DOHH2 (cell line): ENCODE data around the gene RNF11.

ENCODE experiments used
- EZH2phosphoT487 ChIP-seq: fragments of 200-600 bp; sonication (generic); IDR thresholded peaks from 2 replicates; pipeline ENCODE4 v1.6.1; 2017; ENCODE audit warnings: borderline replicate concordance, mild to moderate bottlenecking, antibody characterized with exemption, low read length, moderate library complexity, mixed read lengths
- TF ChIP-seq, protein P1 (sequence below): fragments of 200-600 bp; sonication (generic); IDR thresholded peaks from one replicate; pipeline ENCODE4 v1.5.1; 2014; ENCODE audit warnings: antibody characterized with exemption, mild to moderate bottlenecking, low read depth, low read length; ENCODE audit not compliant: poor library complexity, severe bottlenecking

DNA sequence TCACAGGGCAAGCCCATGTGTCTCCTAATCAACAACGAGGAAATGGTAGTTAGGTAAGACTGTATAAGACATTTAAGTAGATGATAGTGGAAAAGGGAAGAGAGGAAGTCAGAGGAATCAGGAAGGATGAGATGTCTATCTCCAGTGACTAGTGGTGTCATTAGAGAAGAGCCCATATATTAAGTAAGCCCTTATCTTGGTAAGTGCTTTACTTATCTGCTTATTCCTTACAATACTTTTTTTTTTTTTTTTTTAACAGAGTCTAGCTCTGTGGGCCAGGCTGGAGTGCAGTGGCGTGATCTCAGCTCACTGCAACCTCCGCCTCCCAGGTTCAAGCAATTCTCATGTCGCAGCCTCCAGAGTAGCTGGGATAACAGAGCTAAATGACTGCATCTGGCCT, 29.5 kb downstream of the RNF11 start:
- TF ChIP-seq, protein P1, sequence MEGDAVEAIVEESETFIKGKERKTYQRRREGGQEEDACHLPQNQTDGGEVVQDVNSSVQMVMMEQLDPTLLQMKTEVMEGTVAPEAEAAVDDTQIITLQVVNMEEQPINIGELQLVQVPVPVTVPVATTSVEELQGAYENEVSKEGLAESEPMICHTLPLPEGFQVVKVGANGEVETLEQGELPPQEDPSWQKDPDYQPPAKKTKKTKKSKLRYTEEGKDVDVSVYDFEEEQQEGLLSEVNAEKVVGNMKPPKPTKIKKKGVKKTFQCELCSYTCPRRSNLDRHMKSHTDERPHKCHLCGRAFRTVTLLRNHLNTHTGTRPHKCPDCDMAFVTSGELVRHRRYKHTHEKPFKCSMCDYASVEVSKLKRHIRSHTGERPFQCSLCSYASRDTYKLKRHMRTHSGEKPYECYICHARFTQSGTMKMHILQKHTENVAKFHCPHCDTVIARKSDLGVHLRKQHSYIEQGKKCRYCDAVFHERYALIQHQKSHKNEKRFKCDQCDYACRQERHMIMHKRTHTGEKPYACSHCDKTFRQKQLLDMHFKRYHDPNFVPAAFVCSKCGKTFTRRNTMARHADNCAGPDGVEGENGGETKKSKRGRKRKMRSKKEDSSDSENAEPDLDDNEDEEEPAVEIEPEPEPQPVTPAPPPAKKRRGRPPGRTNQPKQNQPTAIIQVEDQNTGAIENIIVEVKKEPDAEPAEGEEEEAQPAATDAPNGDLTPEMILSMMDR, result no peak
- TF ChIP-seq EZH2phosphoT487, result no peak
